ENCODE measurements around the gene RET.

The RET gene

DNA sequence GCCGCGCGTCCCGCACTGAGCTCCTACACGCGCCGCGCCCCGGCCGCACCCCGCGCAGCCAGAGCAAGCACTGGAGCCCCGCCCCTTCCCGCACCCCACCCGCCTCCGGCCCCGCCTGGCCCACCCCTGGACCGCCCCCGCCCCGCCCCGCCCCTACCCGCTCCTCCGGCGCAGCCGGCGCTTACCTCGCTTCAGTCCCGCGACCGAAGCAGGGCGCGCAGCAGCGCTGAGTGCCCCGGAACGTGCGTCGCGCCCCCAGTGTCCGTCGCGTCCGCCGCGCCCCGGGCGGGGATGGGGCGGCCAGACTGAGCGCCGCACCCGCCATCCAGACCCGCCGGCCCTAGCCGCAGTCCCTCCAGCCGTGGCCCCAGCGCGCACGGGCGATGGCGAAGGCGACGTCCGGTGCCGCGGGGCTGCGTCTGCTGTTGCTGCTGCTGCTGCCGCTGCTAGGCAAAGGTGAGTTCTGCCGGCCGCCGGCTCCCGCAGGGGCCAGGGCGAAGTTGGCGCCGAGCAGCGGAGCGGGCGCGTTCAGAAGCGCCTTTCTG is at the start of gene RET:
RET (plus strand) TSS at position 194 of the 545 bp plus-strand sequence; CDS start at position 384, 190 bp downstream.
- no peak for DNase-seq

DNA sequence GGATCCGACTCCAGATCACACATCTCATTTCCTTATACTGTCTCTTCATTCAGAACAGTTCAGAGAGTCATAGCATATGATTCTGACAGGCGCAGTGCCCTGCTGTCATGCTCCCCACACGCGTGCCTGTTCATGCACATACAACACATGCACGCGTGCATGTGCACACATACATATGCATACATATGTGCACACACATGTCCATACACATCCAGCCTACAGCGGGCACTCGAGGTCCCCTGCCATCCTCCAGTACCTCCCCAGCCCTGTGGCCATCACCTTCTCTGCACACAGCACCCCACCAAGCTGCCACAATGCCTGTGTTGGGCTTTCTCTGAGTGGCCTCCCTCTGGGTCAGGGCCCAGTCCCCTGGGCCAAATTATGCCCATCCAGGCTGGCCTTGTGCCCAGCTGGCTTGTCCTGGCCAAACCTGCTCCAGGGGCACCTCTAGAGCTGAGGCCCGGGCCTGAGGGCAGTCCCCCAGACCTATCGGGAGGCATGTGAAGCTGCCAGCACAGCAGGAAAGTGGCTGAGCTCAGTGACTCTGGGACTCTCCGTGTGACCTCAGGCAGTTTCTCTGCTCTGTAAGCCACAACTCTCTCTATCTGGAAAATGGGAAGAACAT is 49.4 kb upstream of the RET start:
- DNase-seq, result no peak

DNA sequence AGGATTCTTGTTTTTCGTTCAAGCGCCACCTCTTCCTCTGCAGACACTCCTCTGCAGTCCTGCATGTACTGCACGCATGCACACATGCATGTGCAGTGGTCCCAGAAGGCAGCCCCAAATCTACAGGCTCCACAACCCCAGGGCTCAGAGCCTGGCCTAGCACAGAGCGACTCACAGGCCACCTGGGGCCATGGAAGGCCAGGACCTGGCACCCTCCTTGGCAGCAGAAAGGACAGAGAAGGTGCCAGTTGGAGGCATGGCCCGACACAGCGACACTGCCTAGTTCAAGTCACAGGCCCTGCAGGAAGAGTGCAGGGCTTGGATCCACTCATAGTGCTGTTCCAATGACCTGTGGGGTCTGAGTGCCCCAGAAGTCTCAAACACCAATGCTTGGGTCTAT is 48.7 kb upstream of the RET start:
- no peak for DNase-seq

- no peak for DNase-seq
Observed at GRCh38 chr10:43029043-43029442, 47.8 kb upstream of the RET start.

- no peak for DNase-seq
Observed at GRCh38 chr10:43032613-43033012, 44.3 kb upstream of the RET start.

- peak; percentile 0 for DNase-seq
Observed at GRCh38 chr10:43035800-43036199, 41.1 kb upstream of the RET start.

- DNase-seq, result no peak
Observed at GRCh38 chr10:43036481-43037428, 40.1 kb upstream of the RET start.

DNA sequence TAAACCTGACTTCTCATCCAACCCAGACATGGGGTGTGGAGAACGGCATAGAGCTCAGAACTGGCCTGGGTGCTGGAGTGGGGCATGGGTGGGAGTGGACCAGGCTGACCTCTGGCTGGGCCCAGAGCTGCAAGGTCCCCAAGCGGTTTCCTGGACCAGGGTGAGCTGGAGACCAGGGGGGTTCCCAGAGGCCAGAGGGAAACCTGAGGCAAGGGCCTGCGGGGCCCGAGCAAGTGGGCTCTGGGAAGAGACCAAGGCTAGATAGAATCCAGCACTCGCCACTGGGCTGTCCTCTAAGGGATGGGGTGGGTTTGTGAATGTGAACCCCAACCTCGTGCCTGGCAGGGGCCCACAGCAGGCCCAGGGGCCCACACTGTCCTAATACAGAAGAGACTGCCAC is 39.4 kb upstream of the RET start:
- DNase-seq, result no peak

- DNase-seq, result no peak
Observed at GRCh38 chr10:43037942-43038782, 38.7 kb upstream of the RET start.

DNA sequence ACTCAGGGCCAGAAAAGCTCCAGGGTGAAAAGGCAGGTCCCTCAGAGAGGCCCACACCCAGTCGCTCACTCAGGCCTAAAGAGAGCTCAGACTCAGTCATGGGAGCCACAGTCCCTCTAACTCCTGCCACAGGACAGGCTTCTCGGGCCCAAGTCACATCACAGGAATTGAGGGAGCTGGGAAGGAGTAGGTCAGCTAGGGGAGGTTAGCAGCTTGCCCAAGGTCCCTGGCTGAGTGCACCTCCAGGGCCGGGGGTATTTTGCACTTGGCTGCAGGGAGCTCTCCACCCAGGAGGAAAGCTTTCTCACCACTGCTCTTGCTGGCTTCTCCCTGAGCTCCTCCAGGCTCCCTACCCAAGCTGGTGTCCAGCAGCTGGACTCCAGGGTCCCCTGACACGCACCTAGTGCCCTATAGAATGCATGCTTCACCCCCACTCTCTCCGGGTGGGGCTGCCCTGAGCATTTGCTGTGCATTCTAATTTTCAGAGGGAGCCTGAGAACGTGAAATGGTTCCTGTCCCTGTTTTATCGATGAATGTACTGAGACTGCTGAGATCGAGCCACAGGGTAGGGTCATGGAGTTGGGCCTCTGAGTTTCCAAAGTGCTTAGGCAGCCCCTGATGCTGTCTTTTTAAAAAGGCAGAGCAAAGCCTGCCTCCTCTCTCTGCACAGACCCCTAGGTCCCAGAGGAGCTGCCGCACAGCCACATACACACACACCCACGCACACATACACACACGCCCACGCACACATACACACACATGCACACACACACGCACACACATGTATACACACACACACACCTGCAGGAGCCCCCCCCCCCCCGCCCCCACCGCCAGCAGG is 37.9 kb upstream of the RET start:
- DNase-seq, result no peak

DNA sequence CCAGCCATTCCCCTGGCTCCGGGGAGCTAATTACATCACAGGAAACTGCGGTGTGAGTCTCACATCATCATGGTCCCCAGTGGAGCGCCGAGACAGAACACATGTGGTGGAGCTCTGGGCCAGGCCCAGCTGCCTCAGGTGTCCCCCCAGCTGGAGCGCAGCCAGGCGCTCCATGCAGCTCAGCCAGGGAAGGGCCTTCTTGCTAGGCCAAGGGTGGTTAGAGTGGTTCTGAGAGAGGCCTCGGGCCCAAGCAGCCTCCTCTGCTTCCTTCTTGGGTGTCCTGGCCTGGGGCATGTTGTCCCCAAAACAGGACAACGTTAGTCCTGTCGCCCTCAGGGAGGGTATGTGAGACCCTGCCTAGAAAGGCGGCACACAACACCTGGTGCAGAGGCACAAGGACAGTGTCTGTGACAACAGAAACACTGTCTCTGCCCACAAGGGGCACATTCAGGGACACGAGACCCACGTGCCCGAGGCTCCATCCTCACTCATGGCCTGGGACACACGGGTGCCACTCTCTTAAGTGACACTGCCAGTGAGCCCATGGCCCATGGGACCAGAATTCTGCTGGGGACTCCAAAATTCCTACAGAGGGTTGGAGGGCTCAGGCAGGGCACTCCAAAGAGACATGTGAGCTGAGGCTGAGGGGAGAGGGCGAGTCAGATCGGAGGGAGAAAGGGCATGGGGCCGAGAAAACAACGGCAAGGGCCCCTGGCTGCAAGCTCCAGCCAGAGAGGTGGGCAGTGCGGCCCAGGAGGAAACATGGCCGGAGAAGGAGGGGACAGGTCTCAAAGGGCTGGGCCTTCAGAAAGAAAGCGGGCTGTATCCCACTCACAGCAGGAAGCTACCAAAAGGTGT is 37.0 kb upstream of the RET start:
- DNase-seq, result no peak

DNA sequence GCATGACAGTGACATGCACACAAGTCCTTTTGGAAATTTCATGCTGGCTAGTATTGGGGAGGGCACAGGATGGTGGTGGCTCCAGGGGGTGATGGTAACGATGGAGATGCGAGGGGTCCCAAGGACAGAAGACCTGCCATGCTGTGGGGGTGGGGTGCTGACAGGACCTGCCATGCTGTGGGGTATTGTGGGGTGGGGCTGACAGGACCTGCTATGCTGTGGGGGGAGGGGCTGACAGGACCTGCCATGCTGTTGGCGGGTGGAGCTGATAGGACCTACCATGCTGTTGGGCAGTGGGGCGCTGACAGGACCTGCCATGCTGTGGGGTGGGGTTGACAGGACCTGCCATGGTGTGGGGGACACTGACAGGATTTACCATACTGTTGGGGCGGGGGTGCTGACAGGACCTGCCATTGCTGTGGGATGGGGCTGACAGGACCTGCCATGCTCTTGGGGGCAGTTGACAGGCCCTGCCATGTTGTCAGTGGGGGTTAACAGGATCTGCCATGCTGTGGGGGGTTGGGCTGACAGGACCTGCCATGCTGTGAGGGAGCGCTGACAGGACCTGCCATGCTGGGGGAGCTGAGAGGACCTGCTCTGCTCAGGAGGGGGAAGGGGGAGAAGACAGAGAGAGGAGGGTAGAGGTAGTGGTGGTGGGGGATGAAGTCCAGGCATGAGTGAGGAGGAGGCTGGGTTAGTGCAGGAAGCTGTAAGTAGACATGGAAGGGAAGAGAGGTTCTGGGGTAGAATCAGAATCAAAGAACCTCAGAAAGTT is 36.2 kb upstream of the RET start:
- DNase-seq, result no peak

DNA sequence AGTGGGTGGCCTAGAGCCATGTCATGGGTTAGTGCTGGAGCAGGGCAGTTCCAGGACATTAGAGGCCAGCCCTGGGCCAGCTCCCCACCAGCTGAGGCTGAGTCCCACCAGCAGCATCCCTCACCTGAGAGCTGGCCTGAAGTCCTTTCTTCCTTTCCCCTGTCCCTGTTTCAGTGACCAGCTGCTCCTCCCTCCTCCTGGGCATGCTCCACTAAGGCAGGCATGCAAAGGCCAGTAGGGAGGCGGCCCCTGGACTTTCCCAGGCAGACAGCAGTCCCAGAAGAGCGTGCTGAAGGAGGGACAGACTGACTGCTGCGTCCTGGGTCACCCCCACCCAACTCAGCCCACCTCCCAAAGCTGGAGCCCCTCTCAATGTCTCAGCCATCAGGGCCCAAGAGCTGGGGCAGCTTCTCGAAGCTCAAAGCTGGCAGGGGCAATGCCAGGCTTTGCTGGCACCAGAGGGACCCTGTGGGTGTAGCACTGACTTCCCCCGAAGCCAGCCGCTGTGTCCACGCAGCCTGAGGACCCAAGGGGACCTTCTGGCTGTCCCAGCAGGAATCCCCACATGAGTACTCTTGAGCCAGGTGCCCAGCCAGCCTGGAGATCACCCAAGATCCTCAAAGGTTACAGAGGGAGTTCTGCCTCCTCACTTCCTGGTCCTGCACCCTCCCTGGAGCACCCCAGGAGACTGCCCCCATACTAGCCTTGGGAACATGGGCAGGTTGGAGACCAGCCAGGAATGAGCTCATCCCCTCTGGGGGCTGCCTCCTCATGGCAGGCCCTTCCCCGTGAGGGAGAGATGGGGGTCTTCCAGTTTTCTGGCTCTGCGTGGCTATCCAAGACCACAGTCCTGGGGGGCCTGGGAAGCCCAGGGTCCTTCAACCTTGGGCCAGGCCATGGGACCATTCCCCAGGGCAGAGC is 35.2 kb upstream of the RET start:
- no peak for DNase-seq

- DNase-seq, result no peak
Observed at GRCh38 chr10:43042503-43043341, 34.1 kb upstream of the RET start.

DNA sequence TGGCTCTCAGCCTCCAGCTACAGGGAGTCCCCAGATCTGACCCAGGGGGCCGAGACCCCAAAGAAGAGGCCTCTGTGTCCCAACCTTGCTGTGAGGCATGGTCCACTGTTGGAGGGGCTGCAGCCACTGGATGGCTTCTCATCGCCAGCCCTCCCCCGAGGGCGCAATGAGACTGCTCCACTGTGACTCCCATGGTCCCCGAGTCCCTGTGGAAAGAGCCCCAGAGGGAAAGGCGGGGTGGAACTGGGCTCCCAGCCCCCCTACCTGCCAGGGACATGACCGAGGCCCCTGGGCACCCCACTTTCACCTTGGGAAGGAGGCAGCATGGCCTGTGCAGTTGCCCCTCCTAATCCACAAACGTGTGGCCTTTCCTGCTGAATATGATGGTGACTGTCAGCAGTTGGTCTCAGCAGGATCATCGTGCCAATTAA is 33.5 kb upstream of the RET start:
- DNase-seq, result no peak

GRCh38 chr10:43043773-43044447 is 33.0 kb upstream of the RET start:
- DNase-seq, result no peak

DNA sequence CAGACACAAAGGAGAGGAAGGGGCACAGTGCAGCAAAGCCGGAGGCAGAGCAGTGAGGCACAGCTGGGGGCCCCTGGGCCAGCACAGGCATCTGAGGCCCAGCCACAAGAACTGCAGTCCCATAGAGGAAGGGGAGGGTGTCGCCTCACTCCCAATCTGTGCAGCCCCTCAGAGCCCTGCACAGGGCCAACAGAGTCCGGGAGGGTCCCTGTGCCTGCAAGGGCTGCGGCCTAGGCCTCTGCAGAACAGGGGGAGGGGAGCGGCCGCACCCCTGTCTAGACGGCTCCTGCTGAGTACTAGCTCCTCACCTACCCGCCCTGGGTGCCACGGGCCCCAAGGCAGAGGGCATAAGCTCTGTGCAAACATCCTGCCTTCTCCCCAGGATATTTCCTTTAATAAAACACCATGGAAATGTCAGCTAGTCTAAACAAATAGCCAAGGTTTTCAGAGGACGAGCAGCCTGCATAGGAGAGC is 32.4 kb upstream of the RET start:
- DNase-seq, result no peak
